HEK293T (cell line): ENCODE results near the gene NR6A1.
A peak's percentile ranks its signal among the peaks of the same experiment; 100 is the strongest.

Experiments
- CTCF ChIA-PET: fragments of 350-600 bp; formaldehyde crosslinking; extraction: SDS; loops from one replicate; lab custom pipeline; 2021; ENCODE audit warnings: antibody characterized with exemption, inconsistent platforms; lab: Yijun Ruan, JAX
- POLR2A ChIA-PET: fragments of 350-600 bp; formaldehyde crosslinking; extraction: SDS; loops from one replicate; lab custom pipeline; 2020; ENCODE audit warnings: antibody characterized with exemption, inconsistent platforms; lab: Yijun Ruan, JAX
- DNase-seq: peaks from one replicate; pipeline ENCODE4 v3.0.0; 2012; ENCODE audit warnings: mixed read lengths; ENCODE audit errors: extremely low spot score
- ARNT ChIP-seq: fragments of 450-650 bp; IDR thresholded peaks from 2 replicates; pipeline ENCODE4 v1.6.1; 2017; ENCODE audit warnings: mild to moderate bottlenecking
- BHLHE40 ChIP-seq: fragments of 450-650 bp; IDR thresholded peaks from 2 replicates; pipeline ENCODE4 v1.6.1; 2016; ENCODE audit warnings: mild to moderate bottlenecking, moderate library complexity, borderline replicate concordance
- CTBP1 ChIP-seq: fragments of 450-650 bp; IDR thresholded peaks from 2 replicates; pipeline ENCODE4 v1.6.1; 2016; ENCODE audit warnings: borderline replicate concordance
- ELF4 ChIP-seq: fragments of 450-650 bp; IDR thresholded peaks from 2 replicates; pipeline ENCODE4 v1.6.1; 2017; ENCODE audit warnings: antibody characterized with exemption
- FOXA1 ChIP-seq: fragments of 450-650 bp; IDR thresholded peaks from 2 replicates; pipeline ENCODE4 v1.6.1; 2016; ENCODE audit warnings: mild to moderate bottlenecking
- FOXK2 ChIP-seq: fragments of 450-650 bp; IDR thresholded peaks from 2 replicates; pipeline ENCODE4 v1.6.1; 2016; ENCODE audit warnings: mild to moderate bottlenecking
- FOXM1 ChIP-seq: fragments of 450-650 bp; IDR thresholded peaks from 2 replicates; pipeline ENCODE4 v1.6.1; 2017; ENCODE audit warnings: mild to moderate bottlenecking, borderline replicate concordance
- HDGF ChIP-seq: fragments of 450-650 bp; IDR thresholded peaks from 2 replicates; pipeline ENCODE4 v1.6.1; 2017; ENCODE audit warnings: antibody characterized with exemption, borderline replicate concordance
- L3MBTL2 ChIP-seq: fragments of 450-650 bp; conservative IDR thresholded peaks from 2 replicates; pipeline ENCODE4 v1.6.1; 2016; ENCODE audit warnings: mild to moderate bottlenecking
- LEF1 ChIP-seq: fragments of 450-650 bp; IDR thresholded peaks from 2 replicates; pipeline ENCODE4 v1.6.1; 2017; ENCODE audit warnings: mild to moderate bottlenecking, borderline replicate concordance
- NFRKB ChIP-seq: fragments of 450-650 bp; IDR thresholded peaks from 2 replicates; pipeline ENCODE4 v1.6.1; 2016; ENCODE audit warnings: mild to moderate bottlenecking, moderate library complexity
- SP1 ChIP-seq: fragments of 450-650 bp; IDR thresholded peaks from 2 replicates; pipeline ENCODE4 v1.6.1; 2017
- SUZ12 ChIP-seq: fragments of 450-650 bp; IDR thresholded peaks from 2 replicates; pipeline ENCODE4 v1.6.1; 2016; ENCODE audit warnings: mild to moderate bottlenecking
- TARDBP ChIP-seq: fragments of 450-650 bp; IDR thresholded peaks from 2 replicates; pipeline ENCODE4 v1.6.1; 2016
- ZNF384 ChIP-seq: fragments of 450-650 bp; IDR thresholded peaks from 2 replicates; pipeline ENCODE4 v1.6.1; 2016
- TF ChIP-seq, protein P1 (sequence below): fragments of 450-650 bp; IDR thresholded peaks from 2 replicates; pipeline ENCODE4 v1.6.1; 2016

The NR6A1 gene

GRCh38 chr9:124693403-124693802 is 77.7 kb downstream of the NR6A1 start:
- DNase-seq = no peak
- CTCF ChIA-PET = interaction anchor here (1.0 to 1.8 kb wide), 2 partner anchors 19 to 76 kb away, joined by 3 to 5 read pairs; no protein-coding TSS in a partner anchor
- POLR2A ChIA-PET = interaction anchor here (1.7 to 2.2 kb wide), 2 partner anchors 34 to 35 kb away, joined by 4 to 8 read pairs; no protein-coding TSS in a partner anchor
- TF ChIP-seq HDGF (no peak), LEF1 (no peak), L3MBTL2 (no peak), SP1 (no peak)

DNA sequence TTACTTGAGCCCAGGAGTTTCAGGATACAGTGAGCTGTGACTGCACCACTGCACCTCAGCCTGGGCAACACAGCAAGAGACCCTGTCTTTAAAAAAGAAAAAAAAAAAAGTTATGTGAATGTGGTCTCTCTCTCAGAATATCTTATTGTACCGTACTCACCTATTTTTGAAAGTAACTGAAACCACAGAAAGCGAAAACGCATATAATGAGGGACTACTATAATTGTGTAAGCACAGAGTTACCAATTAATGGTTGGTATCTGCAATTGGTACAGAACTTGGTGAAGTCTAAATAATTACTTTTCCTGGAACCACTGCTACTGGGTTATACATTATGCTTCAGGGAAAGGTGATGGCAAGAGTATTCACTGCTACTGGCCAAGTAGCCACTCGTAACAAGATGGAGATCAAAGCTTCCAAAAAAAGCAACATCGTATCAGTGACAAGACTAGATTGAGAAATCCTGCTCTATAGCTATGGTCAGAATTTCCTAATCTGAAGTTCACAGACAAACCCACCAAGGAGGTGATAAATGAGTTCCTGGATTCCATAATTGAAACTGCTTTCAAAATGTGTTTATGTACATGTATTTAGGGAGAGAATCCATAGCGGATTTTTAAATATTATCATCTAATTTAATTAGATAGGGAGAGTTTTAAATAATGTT is 82.7 kb downstream of the NR6A1 start:
- ChIA-PET POLR2A (no interaction called here), CTCF (interaction anchor here (1.7 kb wide), 1 partner anchor 71 kb away, joined by 4 read pairs; no protein-coding TSS in a partner anchor)
- TF ChIP-seq FOXA1 (no peak), L3MBTL2 (no peak), ELF4 (no peak), ZNF384 (no peak), FOXM1 (no peak), BHLHE40 (no peak), SUZ12 (no peak), CTBP1 (no peak), LEF1 (no peak), ARNT (no peak), FOXK2 (no peak)
- TF ChIP-seq, protein P1, sequence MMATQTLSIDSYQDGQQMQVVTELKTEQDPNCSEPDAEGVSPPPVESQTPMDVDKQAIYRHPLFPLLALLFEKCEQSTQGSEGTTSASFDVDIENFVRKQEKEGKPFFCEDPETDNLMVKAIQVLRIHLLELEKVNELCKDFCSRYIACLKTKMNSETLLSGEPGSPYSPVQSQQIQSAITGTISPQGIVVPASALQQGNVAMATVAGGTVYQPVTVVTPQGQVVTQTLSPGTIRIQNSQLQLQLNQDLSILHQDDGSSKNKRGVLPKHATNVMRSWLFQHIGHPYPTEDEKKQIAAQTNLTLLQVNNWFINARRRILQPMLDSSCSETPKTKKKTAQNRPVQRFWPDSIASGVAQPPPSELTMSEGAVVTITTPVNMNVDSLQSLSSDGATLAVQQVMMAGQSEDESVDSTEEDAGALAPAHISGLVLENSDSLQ = no peak
- DNase-seq = no peak

GRCh38 chr9:124686918-124687317 is 84.2 kb downstream of the NR6A1 start:
- no peak for DNase-seq
- TF ChIP-seq BHLHE40 (no peak), FOXA1 (no peak), CTBP1 (no peak), FOXK2 (no peak), LEF1 (no peak), ELF4 (no peak), ARNT (no peak)
- ChIA-PET CTCF (no interaction called here), POLR2A (no interaction called here)

DNA sequence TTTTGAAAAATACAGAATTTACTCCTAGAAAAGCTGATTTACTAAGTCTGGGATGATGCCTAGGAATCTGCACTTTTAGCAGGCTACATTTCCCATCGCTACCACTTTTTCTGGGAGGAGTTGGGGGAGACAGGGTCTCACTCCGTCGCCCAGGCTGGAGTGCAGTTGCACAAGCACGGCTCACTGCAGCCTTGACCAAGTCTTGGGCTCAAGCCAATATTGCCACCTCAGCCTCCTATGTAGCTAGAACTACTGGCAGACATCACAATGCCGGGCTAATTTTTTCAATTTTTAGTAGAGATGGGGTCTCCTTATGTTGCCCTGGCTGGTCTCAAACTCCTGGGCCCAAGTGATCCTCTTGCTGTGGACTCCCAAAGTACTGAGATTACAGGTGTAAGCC is 85.9 kb downstream of the NR6A1 start:
- POLR2A ChIA-PET = no interaction called here
- CTCF ChIA-PET = no interaction called here
- no peak for TF ChIP-seq BHLHE40
- TF ChIP-seq ZNF384 = no peak
- no peak for TF ChIP-seq L3MBTL2
- no peak for TF ChIP-seq SP1
- TF ChIP-seq FOXA1 = no peak
- no peak for TF ChIP-seq HDGF
- TF ChIP-seq NFRKB = no peak
- no peak for DNase-seq

GRCh38 chr9:124684169-124684568 is 86.9 kb downstream of the NR6A1 start:
- DNase-seq = no peak
- POLR2A ChIA-PET = no interaction called here
- TF ChIP-seq, protein P1 = no peak
- TF ChIP-seq ELF4 (no peak), L3MBTL2 (no peak), NFRKB (no peak)
- CTCF ChIA-PET = no interaction called here

DNA sequence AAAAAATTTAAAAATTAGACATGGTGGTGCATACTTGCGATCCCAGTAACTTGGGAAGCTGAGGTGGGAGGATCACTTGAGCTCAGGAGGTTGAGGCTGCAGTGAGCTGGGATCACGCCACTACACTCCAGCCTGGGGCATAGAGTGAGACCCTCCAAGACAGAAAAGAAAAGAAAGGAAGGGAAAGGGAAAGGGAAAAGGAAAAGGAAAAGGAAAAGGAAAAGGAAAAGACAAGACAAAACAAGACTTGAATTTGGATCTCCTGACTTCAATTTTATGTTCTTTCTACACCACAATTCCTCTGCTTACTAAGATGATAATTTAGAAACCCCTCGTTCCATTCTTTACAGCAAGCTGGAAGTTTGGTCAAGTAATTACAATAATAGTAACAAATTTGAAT is 88.1 kb downstream of the NR6A1 start:
- no peak for DNase-seq
- POLR2A ChIA-PET = no interaction called here
- CTCF ChIA-PET = interaction anchor here (1.4 kb wide), 1 partner anchor 66 kb away, joined by 3 read pairs; no protein-coding TSS in a partner anchor
- TF ChIP-seq HDGF = no peak
- no peak for TF ChIP-seq ZNF384
- no peak for TF ChIP-seq FOXA1
- no peak for TF ChIP-seq CTBP1
- TF ChIP-seq L3MBTL2 = no peak
- no peak for TF ChIP-seq TARDBP
- no peak for TF ChIP-seq SUZ12
- TF ChIP-seq FOXM1 = no peak
- TF ChIP-seq, protein P1 = no peak
- TF ChIP-seq SP1 = no peak
- no peak for TF ChIP-seq FOXK2
- no peak for TF ChIP-seq BHLHE40
- no peak for TF ChIP-seq LEF1
- no peak for TF ChIP-seq ELF4
- no peak for TF ChIP-seq ARNT
- TF ChIP-seq NFRKB = no peak

DNA sequence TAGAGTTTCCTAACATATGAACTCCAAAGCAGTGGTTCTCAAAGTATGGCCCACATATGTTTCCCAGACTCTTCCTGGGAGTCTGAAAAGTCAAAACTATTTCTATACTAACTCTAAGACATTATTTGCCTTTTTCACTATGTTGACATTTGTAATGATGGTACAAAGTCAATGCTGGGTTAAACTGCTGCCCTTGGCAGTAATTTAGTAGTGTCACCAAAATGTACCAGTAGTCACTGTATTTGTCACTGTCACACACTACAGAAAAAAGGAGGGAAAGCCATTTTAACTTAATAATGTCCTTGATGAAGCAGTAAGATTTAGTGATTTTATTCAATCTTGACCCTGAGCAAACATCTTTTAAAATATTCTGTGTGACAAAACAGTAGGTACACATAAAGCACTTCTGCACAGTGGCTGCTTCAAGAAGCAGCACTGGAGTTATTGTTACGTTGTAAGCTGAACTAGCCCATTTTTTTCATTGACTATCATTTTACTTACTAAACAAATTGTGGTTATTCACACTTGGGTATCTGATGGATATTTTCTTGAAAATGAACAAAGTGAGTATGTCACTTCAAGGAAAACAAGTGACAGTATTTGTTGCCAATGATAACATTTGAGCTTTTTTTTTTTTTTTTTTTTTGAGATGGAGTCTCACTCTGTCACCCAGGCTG is 90.3 kb downstream of the NR6A1 start:
- ChIA-PET CTCF (no interaction called here), POLR2A (no interaction called here)
- DNase-seq = no peak
- TF ChIP-seq, protein P1 = peak; percentile 11; the same call in 1 of the 2 replicates
- TF ChIP-seq ARNT = no peak
- no peak for TF ChIP-seq ELF4
- TF ChIP-seq FOXA1 = no peak
- TF ChIP-seq NFRKB = no peak
- no peak for TF ChIP-seq LEF1
- no peak for TF ChIP-seq ZNF384
